ENCODE results near the gene GGA1.

The GGA1 gene

GRCh38 chr22:37641561-37641949, 32.9 kb downstream of the GGA1 start:
- no peak for DNase-seq
- H3K9ac ChIP-seq (ENCODE audit: low read length): no peak overlapping the region
- H3K36me3 ChIP-seq (replicated peaks; ENCODE audit: insufficient read depth, low read length): no peaks in the 10 kb centered on the region
- H3K27me3 ChIP-seq (replicated peaks; ENCODE audit: insufficient read depth, low read length): no peaks in the 10 kb centered on the region
- H3K79me2 ChIP-seq (ENCODE audit: low read length): peaks cover 13% of the 10 kb centered on the region
- no peak overlapping the region for H3K27ac ChIP-seq (ENCODE audit: low read length)
- no peak overlapping the region for H3K4me3 ChIP-seq (ENCODE audit: low read length)
- H4K20me1 ChIP-seq (ENCODE audit: insufficient read depth, low read length): no peaks in the 10 kb centered on the region
- no peaks in the 10 kb centered on the region for H3K9me3 ChIP-seq (replicated peaks; ENCODE audit: insufficient read depth, low read length)
- no peak overlapping the region for H2AFZ ChIP-seq (ENCODE audit: low read length)
- H3K9me2 ChIP-seq (replicated peaks; ENCODE audit: insufficient read depth, low read length): no peaks in the 10 kb centered on the region
- TF ChIP-seq EZH2 (optimal IDR thresholded peaks at IDR 0.05; ENCODE audit: low read depth, low read length) (no peak), CTCF (IDR thresholded peaks at IDR 0.05; ENCODE audit: low read length) (no peak), EZH2phosphoT487 (IDR thresholded peaks at IDR 0.05; ENCODE audit: low read length) (no peak)
- peaks cover 29% of the 10 kb centered on the region for H3F3A ChIP-seq (ENCODE audit: insufficient read depth, low read length)
- H3K4me1 ChIP-seq (ENCODE audit: low read length): peaks cover 30% of the 10 kb centered on the region
- H3K4me2 ChIP-seq (ENCODE audit: low read depth, low read length): no peak overlapping the region

GRCh38 chr22:37643225-37643847, 34.7 kb downstream of the GGA1 start:
- Histone ChIP-seq H3K9me3 (replicated peaks; ENCODE audit: insufficient read depth, low read length) (no peaks in the 10 kb centered on the region), H3K4me3 (ENCODE audit: low read length) (no peak overlapping the region), H3K27me3 (replicated peaks; ENCODE audit: insufficient read depth, low read length) (no peaks in the 10 kb centered on the region), H2AFZ (ENCODE audit: low read length) (no peak overlapping the region), H3K4me2 (ENCODE audit: low read depth, low read length) (no peak overlapping the region), H3K9ac (ENCODE audit: low read length) (no peak overlapping the region), H3K4me1 (ENCODE audit: low read length) (peaks cover 12% of the 10 kb centered on the region), H4K20me1 (ENCODE audit: insufficient read depth, low read length) (no peaks in the 10 kb centered on the region), H3K27ac (ENCODE audit: low read length) (no peak overlapping the region), H3K36me3 (replicated peaks; ENCODE audit: insufficient read depth, low read length) (no peaks in the 10 kb centered on the region), H3K9me2 (replicated peaks; ENCODE audit: insufficient read depth, low read length) (no peaks in the 10 kb centered on the region), H3K79me2 (ENCODE audit: low read length) (peaks cover 13% of the 10 kb centered on the region), H3F3A (ENCODE audit: insufficient read depth, low read length) (peaks cover 13% of the 10 kb centered on the region)
- peak; percentile 78 for DNase-seq
- TF ChIP-seq CTCF (IDR thresholded peaks at IDR 0.05; ENCODE audit: low read length): peak; percentile 95
- TF ChIP-seq EZH2phosphoT487 (IDR thresholded peaks at IDR 0.05; ENCODE audit: low read length): no peak
- TF ChIP-seq EZH2 (optimal IDR thresholded peaks at IDR 0.05; ENCODE audit: low read depth, low read length): no peak

DNA sequence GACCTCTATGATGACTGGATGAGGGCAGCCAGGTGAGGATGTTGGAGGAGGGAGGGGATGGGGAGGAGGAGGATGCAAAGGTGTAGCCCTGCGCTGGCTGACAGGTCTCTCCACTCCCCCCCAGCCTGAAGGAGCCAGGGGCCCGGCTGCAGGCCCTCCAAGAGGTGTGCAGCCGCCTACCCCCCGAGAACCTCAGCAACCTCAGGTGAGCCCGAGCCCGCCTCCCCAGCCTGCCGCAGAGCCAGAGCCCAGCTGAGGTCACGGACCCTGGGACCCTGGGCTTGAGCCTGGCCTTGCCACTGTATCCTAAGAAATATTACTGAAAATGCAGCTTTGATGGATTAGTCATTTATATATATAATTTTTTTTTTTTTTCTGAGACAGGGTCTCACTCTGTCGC, 38.7 kb downstream of the GGA1 start:
- Histone ChIP-seq H3K4me2 (ENCODE audit: low read depth, low read length) (no peak overlapping the region), H3K27ac (ENCODE audit: low read length) (no peak overlapping the region), H3K9me3 (replicated peaks; ENCODE audit: insufficient read depth, low read length) (no peaks in the 10 kb centered on the region), H3K4me1 (ENCODE audit: low read length) (no peaks in the 10 kb centered on the region; the same call in 1 of the 2 replicates), H3K9me2 (replicated peaks; ENCODE audit: insufficient read depth, low read length) (no peaks in the 10 kb centered on the region), H2AFZ (ENCODE audit: low read length) (no peak overlapping the region), H3K36me3 (replicated peaks; ENCODE audit: insufficient read depth, low read length) (no peaks in the 10 kb centered on the region), H4K20me1 (ENCODE audit: insufficient read depth, low read length) (no peaks in the 10 kb centered on the region), H3K4me3 (ENCODE audit: low read length) (no peak overlapping the region), H3K79me2 (ENCODE audit: low read length) (no peaks in the 10 kb centered on the region), H3K27me3 (replicated peaks; ENCODE audit: insufficient read depth, low read length) (no peaks in the 10 kb centered on the region), H3F3A (ENCODE audit: insufficient read depth, low read length) (no peaks in the 10 kb centered on the region), H3K9ac (ENCODE audit: low read length) (no peak overlapping the region)
- DNase-seq: no peak
- TF ChIP-seq EZH2phosphoT487 (IDR thresholded peaks at IDR 0.05; ENCODE audit: low read length) (no peak), CTCF (IDR thresholded peaks at IDR 0.05; ENCODE audit: low read length) (no peak), EZH2 (optimal IDR thresholded peaks at IDR 0.05; ENCODE audit: low read depth, low read length) (no peak)
